Loucy (cell line): Measurements from ENCODE around the gene SMPX.

ENCODE experiments used
- CTCF ChIP-seq: fragments of 200-600 bp; sonication (generic); conservative IDR thresholded peaks from 2 replicates; pipeline ENCODE4 v1.5.1; 2014; ENCODE audit warnings: mild to moderate bottlenecking, antibody characterized with exemption, low read length
- EZH2phosphoT487 ChIP-seq: fragments of 200-600 bp; IDR thresholded peaks from 2 replicates; pipeline ENCODE4 v1.6.1; 2018; ENCODE audit warnings: antibody characterized with exemption, mild to moderate bottlenecking, moderate library complexity, borderline replicate concordance

GRCh38 chrX:21666679-21667078 is 91.2 kb downstream of the SMPX start:
- TF ChIP-seq CTCF (no peak), EZH2phosphoT487 (no peak)
